LNCAP (cell line): Measurements from ENCODE around the gene NEK10.

Source experiments
- CTCF ChIP-seq: fragments of 450-650 bp; IDR thresholded peaks from 2 replicates; pipeline ENCODE4 v1.5.1; 2017; ENCODE audit warnings: mild to moderate bottlenecking

Gene NEK10

GRCh38 chr3:27333843-27334242, 35.3 kb downstream of the NEK10 start:
- no peak for TF ChIP-seq CTCF

- no peak for TF ChIP-seq CTCF
These were observed 42.3 kb downstream of the NEK10 start for GRCh38 chr3:27326629-27327545.

GRCh38 chr3:27326202-27326601, 43.0 kb downstream of the NEK10 start:
- no peak for TF ChIP-seq CTCF

GRCh38 chr3:27325419-27325818, 43.8 kb downstream of the NEK10 start:
- TF ChIP-seq CTCF, result no peak

GRCh38 chr3:27324686-27325085, 44.5 kb downstream of the NEK10 start:
- TF ChIP-seq CTCF, result no peak

GRCh38 chr3:27323087-27323570, 46.1 kb downstream of the NEK10 start:
- TF ChIP-seq CTCF, result no peak

GRCh38 chr3:27322634-27323033, 46.5 kb downstream of the NEK10 start:
- no peak for TF ChIP-seq CTCF
